ENCODE data around the gene NKG7. TPM values are rescaled to one million over a fixed set of nuclear protein-coding genes. Genes with fewer than 3 reads are reported as not detected.
A peak's percentile ranks its signal among the peaks of the same experiment; 100 is the strongest.

Gene NKG7
- total and polyA plus RNA-seq, 2 of the 13 experiments (the other 11 are each of a cell fraction or from before 2014, with no cell fraction given): 0.40 TPM; not detected in 1

- no peak for TF ChIP-seq NPAS2 (CRISPR knock-in tag; IDR thresholded peaks at IDR 0.05; ENCODE audit: borderline replicate concordance)
- no peak for TF ChIP-seq ZNF30 (CRISPR knock-in tag; IDR thresholded peaks at IDR 0.05)
- TF ChIP-seq ZNF629 (CRISPR knock-in tag; conservative IDR thresholded peaks at IDR 0.05): no peak; the same call in 1 of the 2 replicates
- no peak for TF ChIP-seq ZNF34 (CRISPR knock-in tag; IDR thresholded peaks at IDR 0.05; ENCODE audit: borderline replicate concordance)
- no peak for TF ChIP-seq ARNT (IDR thresholded peaks at IDR 0.05)
- peak; percentile 72; the same call in 1 of the 2 replicates for TF ChIP-seq NR2F2 (IDR thresholded peaks at IDR 0.05; ENCODE audit: borderline replicate concordance, low read depth)
- no peak for TF ChIP-seq RARG (CRISPR knock-in tag; IDR thresholded peaks at IDR 0.05; ENCODE audit: low read depth)
- TF ChIP-seq ZNF503 (CRISPR knock-in tag; IDR thresholded peaks at IDR 0.05): peak; percentile 93
- TF ChIP-seq KAT8 (CRISPR knock-in tag; IDR thresholded peaks at IDR 0.05): no peak; the same call in 1 of the 2 replicates
- no peak for TF ChIP-seq FOXP1 (IDR thresholded peaks at IDR 0.05)
- TF ChIP-seq FOXP1 (CRISPR knock-in tag; IDR thresholded peaks at IDR 0.05): peak; percentile 78
- no peak for TF ChIP-seq THAP7 (CRISPR knock-in tag; IDR thresholded peaks at IDR 0.05)
- no peak for TF ChIP-seq SRSF1 (optimal IDR thresholded peaks at IDR 0.05; ENCODE audit: low read depth, low read length)
- no peak for TF ChIP-seq ZNF354B (CRISPR knock-in tag; IDR thresholded peaks at IDR 0.05)
- no peak; the same call in 1 of the 2 replicates for TF ChIP-seq KLF11 (CRISPR knock-in tag; IDR thresholded peaks at IDR 0.05)
- peak; percentile 75 for TF ChIP-seq HDAC2 (CRISPR knock-in tag; IDR thresholded peaks at IDR 0.05)
- no peak for TF ChIP-seq ZNF432 (CRISPR knock-in tag; IDR thresholded peaks at IDR 0.05; ENCODE audit: borderline replicate concordance)
- no peak for TF ChIP-seq ZNF850 (CRISPR knock-in tag; conservative IDR thresholded peaks at IDR 0.05)
- TF ChIP-seq IRF2 (CRISPR knock-in tag; IDR thresholded peaks at IDR 0.05): peak; percentile 21; the same call in 1 of the 2 replicates
- TF ChIP-seq ZNF646 (CRISPR knock-in tag; IDR thresholded peaks at IDR 0.05): no peak
- TF ChIP-seq ZNF430 (CRISPR knock-in tag; IDR thresholded peaks at IDR 0.05): no peak
- TF ChIP-seq GZF1 (CRISPR knock-in tag; IDR thresholded peaks at IDR 0.05): no peak
- no peak for TF ChIP-seq ZNF24 (IDR thresholded peaks at IDR 0.05)
These were observed 17.7 kb downstream of the NKG7 start (continued) for GRCh38 chr19:51354742-51355148.

Data from HepG2 (cell line).